ENCODE results near the gene C19orf85.

C19orf85 gene

DNA sequence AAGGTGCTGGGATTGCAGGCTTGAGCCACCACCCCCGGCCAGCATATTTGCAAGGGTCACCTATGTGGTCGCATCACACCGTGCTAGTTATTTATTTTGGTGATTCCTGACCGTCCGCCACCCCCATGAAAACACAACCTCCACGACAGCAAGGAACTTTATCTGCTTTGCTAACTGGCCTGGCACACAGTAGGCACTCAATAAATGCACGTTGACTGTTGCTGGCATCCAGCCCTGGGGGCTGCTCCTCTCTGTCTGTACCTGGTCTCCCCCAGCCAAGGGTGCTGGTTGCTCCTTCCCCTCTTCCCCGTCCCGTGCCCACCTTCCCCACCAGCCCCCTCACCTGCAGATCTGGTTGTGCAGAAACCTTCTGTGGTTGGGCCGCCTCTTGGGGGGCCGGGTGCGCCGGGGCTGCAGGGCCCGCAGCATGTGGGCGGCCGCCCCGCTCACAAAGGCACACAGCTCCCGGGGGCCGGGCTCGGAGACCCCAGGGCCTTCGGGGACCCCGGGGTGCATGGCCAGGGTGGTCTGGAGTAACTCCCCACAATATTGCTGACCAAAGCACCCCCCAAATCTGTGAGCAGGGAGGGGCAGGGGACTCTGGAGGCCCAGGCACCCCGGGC, 401 bp downstream of the C19orf85 start:
- no peaks in the 10 kb centered on the region for H3K36me3 ChIP-seq (ENCODE audit: control insufficient read depth in 2 of 2, insufficient read depth in 2 of 2, low read length in 2 of 2)
- H3K27me3 ChIP-seq (ENCODE audit: control insufficient read depth in 2 of 2, insufficient read depth in 2 of 2, low read length in 2 of 2): peaks cover 2 to 3% of the 10 kb centered on the region in 2 donors
- no peaks in the 10 kb centered on the region for H3K9me3 ChIP-seq (ENCODE audit: control insufficient read depth in 2 of 2, low read length in 2 of 2)
- peaks cover 7 to 12% of the 10 kb centered on the region in 2 donors for H3K4me1 ChIP-seq (ENCODE audit: control insufficient read depth in 2 of 2, insufficient read depth in 2 of 2, low read length in 2 of 2)
- no peak overlapping the region for H3K4me3 ChIP-seq (ENCODE audit: low read length in 2 of 2)
- H3K27ac ChIP-seq (ENCODE audit: low read depth in 2 of 2, low read length in 2 of 2): no peak overlapping the region
- H3K9ac ChIP-seq (ENCODE audit: low read depth in 1 of 2, low read length in 2 of 2): no peak overlapping the region

- Histone ChIP-seq H3K27me3 (ENCODE audit: control insufficient read depth in 2 of 2, insufficient read depth in 2 of 2, low read length in 2 of 2) (peaks cover 2 to 3% of the 10 kb centered on the region in 2 donors), H3K36me3 (ENCODE audit: control insufficient read depth in 2 of 2, insufficient read depth in 2 of 2, low read length in 2 of 2) (no peaks in the 10 kb centered on the region)
Measured at GRCh38 chr19:55463583-55464031, 944 bp downstream of the C19orf85 start.

DNA sequence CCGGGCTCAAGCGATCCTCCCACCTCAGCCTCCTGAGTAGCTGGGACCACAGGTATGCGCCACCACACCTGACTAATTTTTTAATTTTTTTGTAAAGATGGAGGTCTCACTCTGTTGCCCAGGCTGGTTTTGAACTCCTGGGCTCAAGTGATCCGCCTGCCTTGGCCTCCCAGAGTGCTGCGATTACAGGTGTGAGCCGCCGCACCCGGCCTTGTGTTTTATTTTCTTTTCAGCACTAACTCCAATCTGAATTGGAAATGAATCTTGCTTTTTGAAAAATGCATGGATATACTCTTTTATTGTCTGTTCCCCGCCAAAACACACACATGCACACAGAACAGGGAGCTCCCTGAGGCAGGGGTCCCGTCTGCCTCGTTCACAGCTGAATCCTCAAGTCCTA, 1.8 kb downstream of the C19orf85 start:
- H3K9me3 ChIP-seq (ENCODE audit: control insufficient read depth in 2 of 2, low read length in 2 of 2): no peaks in the 10 kb centered on the region
- peaks cover 2 to 3% of the 10 kb centered on the region in 2 donors for H3K27me3 ChIP-seq (ENCODE audit: control insufficient read depth in 2 of 2, insufficient read depth in 2 of 2, low read length in 2 of 2)
- H3K4me3 ChIP-seq (ENCODE audit: low read length in 2 of 2): peak overlapping the region in 1 of 2 donors; percentile 81
- no peaks in the 10 kb centered on the region for H3K36me3 ChIP-seq (ENCODE audit: control insufficient read depth in 2 of 2, insufficient read depth in 2 of 2, low read length in 2 of 2)
- peaks cover 7 to 12% of the 10 kb centered on the region in 2 donors for H3K4me1 ChIP-seq (ENCODE audit: control insufficient read depth in 2 of 2, insufficient read depth in 2 of 2, low read length in 2 of 2)
- no peak overlapping the region for H3K27ac ChIP-seq (ENCODE audit: low read depth in 2 of 2, low read length in 2 of 2)
- H3K9ac ChIP-seq (ENCODE audit: low read depth in 1 of 2, low read length in 2 of 2): no peak overlapping the region

More at GRCh38 chr19:55463583-55464031, 944 bp downstream of the C19orf85 start:
- Histone ChIP-seq H3K27ac (ENCODE audit: low read depth in 2 of 2, low read length in 2 of 2) (no peak overlapping the region), H3K4me1 (ENCODE audit: control insufficient read depth in 2 of 2, insufficient read depth in 2 of 2, low read length in 2 of 2) (peaks cover 7 to 12% of the 10 kb centered on the region in 2 donors), H3K9me3 (ENCODE audit: control insufficient read depth in 2 of 2, low read length in 2 of 2) (no peaks in the 10 kb centered on the region), H3K4me3 (ENCODE audit: low read length in 2 of 2) (no peak overlapping the region), H3K9ac (ENCODE audit: low read depth in 1 of 2, low read length in 2 of 2) (no peak overlapping the region)

- no peaks in the 10 kb centered on the region for H3K36me3 ChIP-seq (ENCODE audit: control insufficient read depth in 2 of 2, insufficient read depth in 2 of 2, low read length in 2 of 2)
- H3K27me3 ChIP-seq (ENCODE audit: control insufficient read depth in 2 of 2, insufficient read depth in 2 of 2, low read length in 2 of 2): peaks cover 0 to 2% of the 10 kb centered on the region in 2 donors
- peak overlapping the region; percentile 87 to 95 for H3K9ac ChIP-seq (ENCODE audit: low read depth in 1 of 2, low read length in 2 of 2)
- H3K4me1 ChIP-seq (ENCODE audit: control insufficient read depth in 2 of 2, insufficient read depth in 2 of 2, low read length in 2 of 2): peaks cover 7 to 12% of the 10 kb centered on the region in 2 donors
- peak overlapping the region; percentile 81 to 90 for H3K4me3 ChIP-seq (ENCODE audit: low read length in 2 of 2)
- H3K27ac ChIP-seq (ENCODE audit: low read depth in 2 of 2, low read length in 2 of 2): peak overlapping the region; percentile 75 to 81
- no peaks in the 10 kb centered on the region for H3K9me3 ChIP-seq (ENCODE audit: control insufficient read depth in 2 of 2, low read length in 2 of 2)
Measured at GRCh38 chr19:55461974-55462626, 2.5 kb downstream of the C19orf85 start.

GRCh38 chr19:55461259-55461973, 3.1 kb downstream of the C19orf85 start, which contains the start of gene ISOC2:
TSS of gene ISOC2 (minus strand) at chr19:55461642. CDS start at chr19:55456486, 5,156 bp downstream.
- H3K9ac ChIP-seq (ENCODE audit: low read depth in 1 of 2, low read length in 2 of 2): peak within 1 kb of the TSS; percentile 90 to 95
- no peaks in the 10 kb centered on the region for H3K9me3 ChIP-seq (ENCODE audit: control insufficient read depth in 2 of 2, low read length in 2 of 2)
- H3K27me3 ChIP-seq (ENCODE audit: control insufficient read depth in 2 of 2, insufficient read depth in 2 of 2, low read length in 2 of 2): peaks cover 0 to 2% of the 10 kb centered on the region in 2 donors
- peaks cover 7 to 12% of the 10 kb centered on the region in 2 donors for H3K4me1 ChIP-seq (ENCODE audit: control insufficient read depth in 2 of 2, insufficient read depth in 2 of 2, low read length in 2 of 2)
- H3K27ac ChIP-seq (ENCODE audit: low read depth in 2 of 2, low read length in 2 of 2): peak within 1 kb of the TSS; percentile 84 to 95
- H3K4me3 ChIP-seq (ENCODE audit: low read length in 2 of 2): peak within 1 kb of the TSS; percentile 90
- peaks cover 0 to 3% of the 10 kb centered on the region in 2 donors for H3K36me3 ChIP-seq (ENCODE audit: control insufficient read depth in 2 of 2, insufficient read depth in 2 of 2, low read length in 2 of 2)

- Histone ChIP-seq H3K27me3 (ENCODE audit: control insufficient read depth in 2 of 2, insufficient read depth in 2 of 2, low read length in 2 of 2) (peaks cover 0 to 2% of the 10 kb centered on the region in 2 donors), H3K4me1 (ENCODE audit: control insufficient read depth in 2 of 2, insufficient read depth in 2 of 2, low read length in 2 of 2) (peaks cover 7 to 12% of the 10 kb centered on the region in 2 donors), H3K27ac (ENCODE audit: low read depth in 2 of 2, low read length in 2 of 2) (peak overlapping the region; percentile 84 to 95), H3K36me3 (ENCODE audit: control insufficient read depth in 2 of 2, insufficient read depth in 2 of 2, low read length in 2 of 2) (peaks cover 0 to 3% of the 10 kb centered on the region in 2 donors), H3K4me3 (ENCODE audit: low read length in 2 of 2) (peak overlapping the region; percentile 78 to 90), H3K9me3 (ENCODE audit: control insufficient read depth in 2 of 2, low read length in 2 of 2) (no peaks in the 10 kb centered on the region), H3K9ac (ENCODE audit: low read depth in 1 of 2, low read length in 2 of 2) (peak overlapping the region; percentile 76 to 90)
Measured at GRCh38 chr19:55460670-55461258, 3.8 kb downstream of the C19orf85 start.

DNA sequence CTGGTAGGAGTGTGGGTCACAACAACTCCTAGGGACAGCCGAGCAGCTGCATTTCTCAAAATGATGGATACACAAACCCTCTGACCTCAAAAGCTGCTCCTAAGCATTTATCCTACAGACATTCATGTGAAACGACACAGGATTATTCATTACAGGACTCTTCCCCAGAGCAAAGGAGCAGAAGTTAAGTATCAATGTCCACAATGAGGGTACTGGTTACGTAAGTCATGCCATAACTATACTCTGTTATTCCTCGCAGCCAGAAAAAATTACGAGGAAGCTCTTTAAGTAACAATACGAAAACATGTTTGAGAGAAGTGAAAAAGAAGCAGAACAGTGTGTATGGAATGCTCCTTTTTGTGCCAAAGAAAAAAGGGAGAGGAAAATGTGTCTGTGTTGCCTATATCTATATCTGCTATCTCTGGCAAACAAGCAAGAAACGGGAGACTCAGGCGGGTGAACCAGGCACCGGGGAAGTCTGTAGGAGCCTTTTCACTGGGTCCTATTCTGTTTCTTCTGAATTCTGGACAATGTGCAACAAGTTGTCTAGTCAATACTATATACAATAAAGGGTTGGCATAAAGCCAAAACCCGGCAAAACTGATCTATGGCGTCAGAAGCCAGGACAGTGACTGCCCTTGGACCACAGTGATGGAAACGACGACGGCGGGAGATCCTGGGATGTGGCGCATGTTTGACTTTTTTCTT, 4.4 kb downstream of the C19orf85 start:
- H3K27me3 ChIP-seq (ENCODE audit: control insufficient read depth in 2 of 2, insufficient read depth in 2 of 2, low read length in 2 of 2): peaks cover 0 to 2% of the 10 kb centered on the region in 2 donors
- H3K27ac ChIP-seq (ENCODE audit: low read depth in 2 of 2, low read length in 2 of 2): peak overlapping the region; percentile 25 to 84
- no peak overlapping the region for H3K9ac ChIP-seq (ENCODE audit: low read depth in 1 of 2, low read length in 2 of 2)
- H3K36me3 ChIP-seq (ENCODE audit: control insufficient read depth in 2 of 2, insufficient read depth in 2 of 2, low read length in 2 of 2): peaks cover 0 to 5% of the 10 kb centered on the region in 2 donors
- H3K4me1 ChIP-seq (ENCODE audit: control insufficient read depth in 2 of 2, insufficient read depth in 2 of 2, low read length in 2 of 2): peaks cover 7 to 12% of the 10 kb centered on the region in 2 donors
- H3K4me3 ChIP-seq (ENCODE audit: low read length in 2 of 2): peak overlapping the region; percentile 78 to 90
- no peaks in the 10 kb centered on the region for H3K9me3 ChIP-seq (ENCODE audit: control insufficient read depth in 2 of 2, low read length in 2 of 2)

DNA sequence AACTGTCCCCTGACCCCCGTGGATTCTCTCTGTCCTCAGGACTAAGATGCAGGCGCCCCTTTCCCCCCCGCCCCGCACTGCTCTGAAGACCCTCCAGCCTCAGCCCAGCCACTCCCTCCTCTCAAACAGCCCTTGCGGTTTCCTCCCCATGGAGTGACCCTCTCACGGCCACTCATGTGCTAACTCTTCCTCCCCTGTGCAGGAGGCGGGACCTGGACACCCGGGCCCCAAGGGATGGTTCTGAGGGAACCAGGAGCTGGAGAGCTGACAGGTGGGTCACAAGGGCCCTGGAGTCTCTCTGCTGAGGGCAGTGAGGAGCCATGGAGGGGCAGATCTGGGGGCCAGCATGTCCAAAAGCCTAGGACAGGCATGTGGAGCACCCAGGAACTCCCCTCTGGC, 5.0 kb downstream of the C19orf85 start:
- Histone ChIP-seq H3K9ac (ENCODE audit: low read depth in 1 of 2, low read length in 2 of 2) (no peak overlapping the region), H3K9me3 (ENCODE audit: control insufficient read depth in 2 of 2, low read length in 2 of 2) (no peaks in the 10 kb centered on the region), H3K4me1 (ENCODE audit: control insufficient read depth in 2 of 2, insufficient read depth in 2 of 2, low read length in 2 of 2) (peaks cover 7 to 12% of the 10 kb centered on the region in 2 donors), H3K4me3 (ENCODE audit: low read length in 2 of 2) (no peak overlapping the region), H3K36me3 (ENCODE audit: control insufficient read depth in 2 of 2, insufficient read depth in 2 of 2, low read length in 2 of 2) (peaks cover 0 to 5% of the 10 kb centered on the region in 2 donors), H3K27me3 (ENCODE audit: control insufficient read depth in 2 of 2, insufficient read depth in 2 of 2, low read length in 2 of 2) (peaks cover 0 to 2% of the 10 kb centered on the region in 2 donors), H3K27ac (ENCODE audit: low read depth in 2 of 2, low read length in 2 of 2) (peak overlapping the region in 1 of 2 donors; percentile 84)

DNA sequence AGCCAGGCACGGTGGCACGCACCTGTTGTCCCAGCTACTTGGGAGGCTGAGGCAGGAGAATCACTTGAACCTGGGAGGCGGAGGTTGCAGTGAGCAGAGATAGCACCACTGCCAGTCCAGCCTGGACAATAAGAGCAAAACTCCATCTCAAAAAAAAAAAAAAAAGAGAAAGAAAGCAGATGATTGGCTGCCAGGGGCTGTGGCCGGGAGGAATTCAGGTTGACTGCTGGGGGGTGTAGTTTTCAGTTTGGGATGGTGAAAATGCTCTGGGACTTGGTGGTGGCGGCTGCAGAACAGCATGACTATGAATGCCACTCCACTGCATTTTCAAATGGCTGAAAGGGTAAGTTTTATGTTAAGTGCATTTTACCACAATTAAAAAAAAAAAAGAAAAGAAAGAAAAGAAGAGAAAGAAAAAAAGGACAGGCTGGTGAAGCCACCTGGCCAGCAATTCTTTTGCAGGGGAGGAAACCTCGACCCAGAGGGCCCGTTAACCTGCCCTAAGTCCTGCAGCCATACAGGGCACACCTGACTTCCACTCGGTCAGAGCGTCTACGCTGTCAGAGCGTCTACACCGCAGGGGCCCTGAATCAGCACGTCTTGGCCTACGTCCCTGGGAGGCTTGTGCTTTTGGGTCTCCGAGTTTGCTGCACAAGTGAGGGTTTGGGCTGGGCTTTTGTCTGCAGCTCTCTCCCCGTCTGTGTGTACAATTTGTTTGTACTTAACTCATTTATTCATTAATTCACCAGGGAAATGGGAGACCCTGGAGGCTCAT, 6.7 kb downstream of the C19orf85 start:
- Histone ChIP-seq H3K27ac (ENCODE audit: low read depth in 2 of 2, low read length in 2 of 2) (no peak overlapping the region), H3K9me3 (ENCODE audit: control insufficient read depth in 2 of 2, low read length in 2 of 2) (no peaks in the 10 kb centered on the region), H3K27me3 (ENCODE audit: control insufficient read depth in 2 of 2, insufficient read depth in 2 of 2, low read length in 2 of 2) (no peaks in the 10 kb centered on the region), H3K36me3 (ENCODE audit: control insufficient read depth in 2 of 2, insufficient read depth in 2 of 2, low read length in 2 of 2) (peaks cover 0 to 5% of the 10 kb centered on the region in 2 donors), H3K9ac (ENCODE audit: low read depth in 1 of 2, low read length in 2 of 2) (no peak overlapping the region), H3K4me3 (ENCODE audit: low read length in 2 of 2) (no peak overlapping the region), H3K4me1 (ENCODE audit: control insufficient read depth in 2 of 2, insufficient read depth in 2 of 2, low read length in 2 of 2) (peaks cover 7 to 12% of the 10 kb centered on the region in 2 donors)

Data from mucosa of rectum (tissue), 2 donors.